A549 treated with ZK216348 at 1 μM for 4 hours (cell line): ENCODE measurements around the gene LDHA. TPM values are rescaled to one million over a fixed set of nuclear protein-coding genes. Genes with fewer than 3 reads are reported as not detected.

ENCODE experiments used
- total RNA-seq: library from RNA; stranded (reverse); fragments of 200-300 nt; extraction: Qiagen RNA extraction; gene quantifications from 5 replicates; pipeline ENCODE4 v1.2.3, GENCODE V29; 2022; ENCODE audit warnings: low read depth

The LDHA gene
- 2,730 to 4,065 TPM (median 2,807 TPM) in 5 replicates for total RNA-seq

GRCh38 chr11:18394275-18394927 lies at the start of gene LDHA:
Gene LDHA (plus strand): TSS chr11:18394563. CDS start chr11:18396843, 2,280 bp downstream.

DNA sequence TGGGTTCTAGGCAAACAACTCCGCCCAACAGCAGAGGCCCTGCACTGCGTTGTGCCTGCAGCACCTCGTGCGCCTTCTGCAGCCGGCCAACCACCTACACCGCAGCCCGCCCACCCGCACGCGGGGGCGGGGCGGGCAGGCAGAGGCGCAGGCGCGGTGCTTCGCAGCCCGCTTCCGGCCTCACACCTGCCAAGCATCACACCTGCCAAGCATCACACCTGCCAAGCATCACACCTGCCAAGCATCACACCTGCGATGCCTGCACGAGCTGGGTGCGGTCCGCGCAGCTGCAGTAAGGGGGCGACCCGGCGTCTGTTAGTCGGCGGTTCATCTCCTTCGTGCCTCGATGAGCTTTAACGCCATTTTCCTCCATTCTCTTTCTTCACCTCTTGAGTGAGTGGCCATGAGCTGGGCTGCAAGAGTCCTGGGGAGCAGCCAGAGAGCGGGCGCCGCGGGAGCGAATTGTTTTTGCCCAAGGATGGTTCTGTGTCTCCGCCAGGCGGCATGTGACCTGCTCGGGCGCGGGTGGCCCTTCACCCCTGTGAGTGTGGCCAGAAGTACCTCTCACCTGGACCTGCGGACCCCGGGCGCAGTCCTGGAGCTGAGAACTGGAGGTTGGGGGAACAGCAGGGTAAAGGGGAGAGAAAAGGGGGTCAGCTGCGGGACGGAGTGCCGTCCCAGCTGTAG lies 61.5 kb downstream of the LDHA start, which contains the start of gene LDHAL6A:
Gene LDHAL6A, plus strand, starts transcription at position 171 of the 687 bp plus-strand sequence. CDS start 825 bp downstream, outside the sequence.

Other genes starting within 250 kb of the LDHA start
- gene MRGPRX4, start 221.7 kb upstream of the LDHA start, total RNA-seq, result not detected in 5 replicates
- not detected in 5 replicates for gene SAA4, start 157.8 kb upstream of the LDHA start, total RNA-seq
- 0.65 TPM in 1 of 5 replicates, not detected in the others for gene SAA2, start 145.9 kb upstream of the LDHA start, total RNA-seq
- gene SAA1, start 128.3 kb upstream of the LDHA start, total RNA-seq, result 0.58 to 1.2 TPM (median 0.89 TPM) in 5 replicates
- 12.3 to 16.0 TPM (median 13.3 TPM) in 5 replicates for gene HPS5, start 72.4 kb upstream of the LDHA start, total RNA-seq
- 33.0 to 41.2 TPM (median 34.1 TPM) in 5 replicates for gene GTF2H1, start 72.0 kb upstream of the LDHA start, total RNA-seq
- 0.13 to 0.21 TPM (median 0.18 TPM) in 3 of 5 replicates, not detected in the others for gene LDHC, start 17.8 kb downstream of the LDHA start, total RNA-seq
- not detected in 5 replicates for gene LDHAL6A, start 61.3 kb downstream of the LDHA start, total RNA-seq
- 90.6 to 126 TPM (median 110 TPM) in 5 replicates for gene TSG101, start 132.4 kb downstream of the LDHA start, total RNA-seq
- gene UEVLD, start 194.2 kb downstream of the LDHA start, total RNA-seq, result 16.2 to 27.2 TPM (median 19.8 TPM) in 5 replicates
- 2.2 to 4.8 TPM (median 2.4 TPM) in 5 replicates for gene MISFA, start 205.2 kb downstream of the LDHA start, total RNA-seq
- 15.5 to 20.5 TPM (median 18.2 TPM) in 5 replicates for gene SPTY2D1, start 239.8 kb downstream of the LDHA start, total RNA-seq